Activated T-cell treated with anti-CD3 and anti-CD28 coated beads, Interleukin-2, amount 50 U/mL, for 72 hours (primary cell): ENCODE results near the gene IL20RB. TPM values are rescaled to one million over a fixed set of nuclear protein-coding genes. Genes with fewer than 3 reads are reported as not detected.

Experiments used
- ATAC-seq, 2 donors: fragments of 150-1000 bp; cut with Tn5 transposase; replicated peaks in 1 of 2; 2 replicates each; pipeline ENCODE4 v1.10.0; 2021; ENCODE audit warnings: moderate library complexity in 2 of 2, mild to moderate bottlenecking in 1 of 2
- DNase-seq, 2 donors: peaks; one replicate each; pipeline ENCODE4 v3.0.0; 2021 to 2022; ENCODE audit warnings: mixed read lengths in 1 of 2
- H3K27ac Mint-ChIP-seq: one replicate; pipeline ENCODE4 v1.8.0; 2022; ENCODE audit warnings: mild to moderate bottlenecking, moderate library complexity, mixed read lengths
- H3K27me3 Mint-ChIP-seq: one replicate; pipeline ENCODE4 v1.8.0; 2022; ENCODE audit warnings: low read depth, mixed read lengths
- H3K36me3 Mint-ChIP-seq, 2 donors: one replicate each; pipeline ENCODE4 v1.8.0; 2022; ENCODE audit warnings: mixed read lengths in 2 of 2, mild to moderate bottlenecking in 1 of 2; ENCODE audit not compliant: insufficient read depth in 2 of 2
- H3K4me1 Mint-ChIP-seq: one replicate; pipeline ENCODE4 v1.8.0; 2022; ENCODE audit warnings: low read depth, mixed read lengths
- H3K4me3 Mint-ChIP-seq, 2 donors: one replicate each; pipeline ENCODE4 v1.8.0; 2022; ENCODE audit warnings: mild to moderate bottlenecking in 2 of 2, mixed read lengths in 2 of 2, moderate library complexity in 2 of 2
- H3K9me3 Mint-ChIP-seq, 2 donors: one replicate each; pipeline ENCODE4 v1.8.0; 2022; ENCODE audit warnings: mixed read lengths in 2 of 2
- total RNA-seq, 2 donors: library from RNA; stranded (reverse); gene quantifications; one replicate each; pipeline ENCODE4 v1.2.3, GENCODE V29; 2022

The IL20RB gene
- total RNA-seq, 2 donors from 2014 or later, result 1.7 to 2.0 TPM

DNA sequence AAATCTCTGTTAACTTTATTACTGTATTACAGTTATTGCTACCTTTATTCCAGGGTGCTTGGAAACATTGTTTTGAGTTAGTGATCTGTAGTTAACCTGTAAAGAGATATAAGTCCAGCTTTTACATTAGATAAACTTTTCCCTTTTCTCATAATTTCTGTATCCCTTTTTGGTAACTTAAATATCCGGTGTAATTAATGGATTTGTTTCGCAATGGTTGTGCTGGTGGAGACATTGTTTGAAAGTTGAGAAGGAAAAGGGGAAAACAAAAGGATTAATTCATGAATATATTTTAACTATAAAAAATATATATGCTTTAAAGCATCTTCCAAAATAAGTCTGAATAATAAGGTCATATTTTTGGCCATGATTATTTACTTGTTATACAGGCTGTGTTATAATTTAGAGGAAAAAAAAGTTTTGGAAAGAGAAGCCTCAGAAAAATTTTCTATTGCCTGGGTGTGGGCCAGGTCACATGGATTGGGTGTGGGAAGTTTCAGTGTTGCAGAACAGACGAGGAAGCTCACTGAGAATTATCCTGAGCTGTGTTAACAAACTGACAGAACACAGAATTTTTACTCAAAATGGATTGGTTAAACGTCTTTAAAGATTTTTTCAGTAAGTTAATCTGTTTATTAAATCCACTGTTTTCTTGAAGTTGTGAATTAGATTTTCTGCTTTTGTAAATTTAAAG, 27.7 kb upstream of the IL20RB start:
- no peaks in the 10 kb centered on the region for H3K9me3 Mint-ChIP-seq
- ATAC-seq (no peak), DNase-seq (no peak)
- peaks cover 51% of the 10 kb centered on the region for H3K4me1 Mint-ChIP-seq
- H3K36me3 Mint-ChIP-seq, result peaks cover 4 to 24% of the 10 kb centered on the region in 2 donors
- H3K27me3 Mint-ChIP-seq, result no peaks in the 10 kb centered on the region
- H3K27ac Mint-ChIP-seq, result no peak overlapping the region
- no peak overlapping the region for H3K4me3 Mint-ChIP-seq

GRCh38 chr3:136931606-136932005, 26.2 kb upstream of the IL20RB start:
- H3K4me3 Mint-ChIP-seq, result peak overlapping the region in 1 of 2 donors; percentile 49
- H3K27ac Mint-ChIP-seq, result peak overlapping the region; percentile 52
- H3K27me3 Mint-ChIP-seq, result no peaks in the 10 kb centered on the region
- DNase-seq (no peak), ATAC-seq (peak in 1 of 2 donors; percentile 24)
- peaks cover 0 to 1% of the 10 kb centered on the region in 2 donors for H3K9me3 Mint-ChIP-seq
- peaks cover 55% of the 10 kb centered on the region for H3K4me1 Mint-ChIP-seq
- H3K36me3 Mint-ChIP-seq, result peaks cover 8 to 29% of the 10 kb centered on the region in 2 donors

- H3K4me1 Mint-ChIP-seq, result peaks cover 52% of the 10 kb centered on the region
- peak overlapping the region; percentile 95 for H3K27ac Mint-ChIP-seq
- peaks cover 0 to 4% of the 10 kb centered on the region in 2 donors for H3K9me3 Mint-ChIP-seq
- H3K27me3 Mint-ChIP-seq, result no peaks in the 10 kb centered on the region
- DNase-seq (no peak), ATAC-seq (peak; percentile 40 to 56)
- H3K36me3 Mint-ChIP-seq, result peaks cover 9 to 37% of the 10 kb centered on the region in 2 donors
- H3K4me3 Mint-ChIP-seq, result peak overlapping the region in 1 of 2 donors; percentile 16
Observed at GRCh38 chr3:136932523-136932922, 25.3 kb upstream of the IL20RB start.

DNA sequence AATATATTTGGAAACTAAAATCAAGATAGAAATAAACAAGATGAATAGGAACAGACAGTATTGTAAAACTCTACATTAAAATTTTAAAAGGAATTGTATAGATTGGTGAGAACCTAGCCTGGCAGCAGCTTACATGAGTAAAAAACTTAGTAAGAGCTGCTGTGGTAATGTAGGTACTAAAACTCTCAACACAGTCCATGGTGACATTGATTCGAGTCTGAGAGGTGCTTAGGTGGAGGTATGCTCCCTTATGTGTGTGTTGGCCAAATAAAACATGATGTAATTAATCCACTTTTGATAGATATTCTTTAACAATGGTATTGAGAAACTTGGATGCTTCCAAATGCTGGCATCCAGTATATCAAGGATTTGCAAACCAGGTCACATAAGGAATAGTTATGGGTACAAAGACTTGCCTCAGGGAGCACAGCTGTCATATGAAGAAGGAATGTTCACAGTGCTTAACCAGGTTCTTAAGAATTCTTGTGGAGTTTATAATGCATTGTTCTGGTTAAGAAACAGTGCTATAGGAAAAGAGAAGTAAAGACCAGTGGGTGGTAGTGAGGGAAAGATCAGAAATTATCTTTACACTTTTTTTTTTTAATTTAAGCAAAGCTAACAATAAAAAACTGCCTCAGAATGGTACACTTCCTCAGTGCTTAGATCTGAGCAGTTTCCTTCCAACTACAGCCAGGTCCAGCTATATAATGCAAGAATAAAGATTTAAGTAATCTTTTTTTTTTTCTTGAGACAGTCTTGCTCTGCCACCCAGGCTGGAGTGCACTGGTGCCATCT, 24.6 kb upstream of the IL20RB start:
- Mint-ChIP-seq H3K4me3 (peak overlapping the region in 1 of 2 donors; percentile 16), H3K4me1 (peaks cover 52% of the 10 kb centered on the region), H3K27me3 (no peaks in the 10 kb centered on the region), H3K36me3 (peaks cover 9 to 40% of the 10 kb centered on the region in 2 donors), H3K27ac (peak overlapping the region; percentile 95), H3K9me3 (peaks cover 0 to 4% of the 10 kb centered on the region in 2 donors)
- DNase-seq (no peak), ATAC-seq (peak; percentile 35 to 61)

DNA sequence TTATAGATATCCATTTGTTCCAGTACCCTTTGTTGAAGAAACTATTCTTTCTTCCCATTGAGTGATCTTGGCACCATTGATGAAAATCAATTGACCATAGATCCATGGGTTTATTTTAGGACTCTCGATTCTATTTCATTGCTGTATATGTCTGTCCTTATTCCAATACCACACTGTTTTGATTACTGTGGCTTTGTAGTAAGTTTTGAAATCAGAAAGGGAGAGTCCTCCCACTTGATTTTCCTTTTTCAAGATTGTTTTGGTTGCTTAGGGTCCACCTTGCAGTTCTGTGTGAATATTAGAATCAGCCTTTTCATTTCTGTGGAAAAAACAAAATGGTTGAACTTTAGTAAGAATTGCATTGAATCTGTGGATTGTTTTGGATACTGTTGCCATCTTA, 20.6 kb upstream of the IL20RB start:
- Mint-ChIP-seq H3K27ac (no peak overlapping the region), H3K9me3 (peaks cover 0 to 4% of the 10 kb centered on the region in 2 donors), H3K4me3 (no peak overlapping the region), H3K36me3 (peaks cover 7 to 33% of the 10 kb centered on the region in 2 donors), H3K4me1 (peaks cover 58% of the 10 kb centered on the region), H3K27me3 (no peaks in the 10 kb centered on the region)
- ATAC-seq, result no peak
- DNase-seq, result no peak

GRCh38 chr3:136937851-136938250, 19.9 kb upstream of the IL20RB start:
- Mint-ChIP-seq H3K27me3 (no peaks in the 10 kb centered on the region), H3K36me3 (peaks cover 7 to 33% of the 10 kb centered on the region in 2 donors), H3K4me3 (no peak overlapping the region), H3K9me3 (peaks cover 0 to 4% of the 10 kb centered on the region in 2 donors), H3K4me1 (peaks cover 58% of the 10 kb centered on the region), H3K27ac (peak overlapping the region; percentile 17)
- ATAC-seq (no peak), DNase-seq (no peak)

DNA sequence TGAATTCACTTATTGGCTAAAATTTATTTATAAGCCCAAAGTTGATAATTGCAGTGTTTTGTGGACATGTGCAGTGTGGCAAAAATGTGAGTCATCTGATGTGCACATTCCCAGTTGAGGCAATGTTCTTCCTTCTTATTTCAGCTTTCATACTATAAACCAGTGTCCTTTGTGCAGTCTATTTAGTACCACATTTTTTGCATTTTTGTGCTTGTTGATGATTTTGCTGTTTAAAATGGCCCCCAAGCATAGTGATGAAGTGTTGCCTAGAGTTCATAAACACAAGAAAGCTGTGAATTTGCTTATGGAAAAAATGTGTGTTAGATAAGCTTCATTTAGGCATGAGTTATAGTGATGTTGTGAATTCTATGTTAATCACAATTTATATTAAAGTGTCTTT, 19.4 kb upstream of the IL20RB start:
- Mint-ChIP-seq H3K27me3 (no peaks in the 10 kb centered on the region), H3K9me3 (peaks cover 0 to 4% of the 10 kb centered on the region in 2 donors), H3K36me3 (peaks cover 5 to 31% of the 10 kb centered on the region in 2 donors), H3K4me3 (peak overlapping the region in 1 of 2 donors; percentile 17), H3K4me1 (peaks cover 59% of the 10 kb centered on the region), H3K27ac (no peak overlapping the region)
- ATAC-seq (no peak), DNase-seq (no peak)

DNA sequence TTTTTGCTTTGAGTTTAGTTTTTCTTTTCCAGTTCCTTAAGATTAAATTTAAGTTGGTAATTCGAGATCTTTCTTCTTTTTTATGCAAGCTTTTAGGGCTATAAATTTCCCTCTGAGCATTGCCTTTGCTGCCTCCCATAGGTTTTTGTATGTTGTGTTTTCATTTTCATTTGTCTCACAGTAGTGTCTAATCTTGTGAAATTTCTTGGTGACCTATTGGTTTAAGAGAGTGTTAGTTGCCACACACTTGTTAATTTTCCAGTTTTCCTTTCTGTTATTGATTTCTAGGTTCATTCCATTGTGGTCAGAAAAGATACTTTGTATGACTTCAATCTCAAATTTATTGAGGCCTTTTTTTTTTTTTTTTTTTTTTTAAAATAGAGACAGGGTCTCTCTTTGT, 18.3 kb upstream of the IL20RB start:
- H3K4me1 Mint-ChIP-seq, result peaks cover 59% of the 10 kb centered on the region
- H3K9me3 Mint-ChIP-seq, result peaks cover 0 to 4% of the 10 kb centered on the region in 2 donors
- DNase-seq (no peak), ATAC-seq (no peak)
- H3K27ac Mint-ChIP-seq, result peak overlapping the region; percentile 97
- H3K36me3 Mint-ChIP-seq, result peaks cover 8 to 24% of the 10 kb centered on the region in 2 donors
- peak overlapping the region; percentile 20 to 87 for H3K4me3 Mint-ChIP-seq
- H3K27me3 Mint-ChIP-seq, result no peaks in the 10 kb centered on the region

DNA sequence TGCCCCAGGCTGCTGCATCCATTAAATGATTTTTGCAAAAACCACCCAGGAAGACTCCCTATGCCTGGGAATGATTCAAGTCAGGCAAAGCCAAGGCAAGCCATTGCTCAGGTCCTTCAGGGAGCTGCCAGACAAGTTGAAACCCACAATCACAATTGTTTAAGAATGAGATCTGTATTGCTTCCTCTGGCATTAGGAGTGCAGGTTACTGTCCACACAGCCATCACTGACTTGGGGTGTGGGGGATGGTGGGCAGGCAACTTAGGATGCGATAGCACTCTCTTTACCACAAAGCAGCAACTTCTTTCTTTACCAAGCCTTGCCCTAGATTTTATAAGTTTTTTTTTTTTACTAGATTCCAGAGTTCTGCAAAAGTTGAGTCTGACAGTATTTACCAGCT, 15.0 kb upstream of the IL20RB start:
- DNase-seq (no peak), ATAC-seq (no peak)
- Mint-ChIP-seq H3K27ac (peak overlapping the region; percentile 78), H3K4me3 (no peak overlapping the region), H3K36me3 (peaks cover 3 to 11% of the 10 kb centered on the region in 2 donors), H3K27me3 (no peaks in the 10 kb centered on the region), H3K9me3 (no peaks in the 10 kb centered on the region), H3K4me1 (peaks cover 42% of the 10 kb centered on the region)

DNA sequence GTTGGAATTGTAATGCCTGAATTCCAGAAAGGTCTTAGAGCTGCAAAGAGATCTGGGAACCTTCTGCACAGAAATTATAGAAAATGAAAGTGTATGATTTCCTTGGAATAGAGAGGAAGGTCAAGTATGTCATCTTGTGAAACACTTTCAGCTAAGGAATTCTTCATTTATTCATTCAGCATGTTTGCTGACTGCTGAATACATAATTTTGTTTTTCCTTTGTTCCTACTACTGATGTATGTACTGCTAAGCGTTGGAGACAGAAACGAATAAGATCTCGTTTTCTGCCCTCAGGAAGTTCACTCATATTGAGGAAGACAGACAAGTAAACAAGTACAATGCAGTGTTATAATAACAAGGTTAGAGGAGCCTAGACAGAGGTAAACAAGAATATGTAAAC, 14.3 kb upstream of the IL20RB start:
- Mint-ChIP-seq H3K27me3 (no peaks in the 10 kb centered on the region), H3K4me3 (peak overlapping the region in 1 of 2 donors; percentile 2), H3K9me3 (no peaks in the 10 kb centered on the region), H3K36me3 (peaks cover 3 to 8% of the 10 kb centered on the region in 2 donors), H3K4me1 (peaks cover 36% of the 10 kb centered on the region), H3K27ac (peak overlapping the region; percentile 78)
- ATAC-seq (no peak), DNase-seq (no peak)

GRCh38 chr3:136946978-136947377, 10.8 kb upstream of the IL20RB start:
- no peaks in the 10 kb centered on the region for H3K27me3 Mint-ChIP-seq
- no peak for ATAC-seq
- no peaks in the 10 kb centered on the region for H3K9me3 Mint-ChIP-seq
- H3K27ac Mint-ChIP-seq, result peak overlapping the region; percentile 36
- no peak overlapping the region for H3K4me3 Mint-ChIP-seq
- no peak for DNase-seq
- peaks cover 15% of the 10 kb centered on the region for H3K4me1 Mint-ChIP-seq
- peaks cover 3 to 7% of the 10 kb centered on the region in 2 donors for H3K36me3 Mint-ChIP-seq

GRCh38 chr3:136947477-136947876, 10.3 kb upstream of the IL20RB start:
- peaks cover 12% of the 10 kb centered on the region for H3K4me1 Mint-ChIP-seq
- ATAC-seq (no peak), DNase-seq (no peak)
- no peak overlapping the region for H3K4me3 Mint-ChIP-seq
- no peaks in the 10 kb centered on the region for H3K27me3 Mint-ChIP-seq
- no peaks in the 10 kb centered on the region for H3K9me3 Mint-ChIP-seq
- H3K36me3 Mint-ChIP-seq, result peaks cover 3 to 7% of the 10 kb centered on the region in 2 donors
- peak overlapping the region; percentile 94 for H3K27ac Mint-ChIP-seq

DNA sequence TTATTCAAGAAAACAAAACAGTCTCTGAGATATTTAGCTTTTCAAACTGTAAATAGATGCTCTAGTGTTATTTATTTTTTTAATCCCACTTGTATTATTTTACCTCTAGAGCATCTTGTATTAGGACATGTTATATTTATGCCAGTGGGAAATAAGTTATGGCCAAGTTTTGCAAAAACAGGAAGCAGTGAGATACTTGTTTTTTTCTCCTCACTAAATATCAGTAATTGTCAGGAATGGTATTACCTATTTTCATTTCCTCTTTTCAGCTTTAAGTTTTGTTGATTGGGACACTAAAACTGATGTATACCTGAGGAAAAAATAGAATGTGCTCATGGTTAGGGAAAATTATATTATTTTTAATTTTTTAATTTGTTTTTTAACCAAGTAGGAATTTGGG, 8.6 kb upstream of the IL20RB start:
- DNase-seq, result no peak
- Mint-ChIP-seq H3K27me3 (no peaks in the 10 kb centered on the region), H3K27ac (no peak overlapping the region), H3K4me1 (no peaks in the 10 kb centered on the region), H3K36me3 (peaks cover 0 to 5% of the 10 kb centered on the region in 2 donors), H3K4me3 (no peak overlapping the region), H3K9me3 (no peaks in the 10 kb centered on the region)
- no peak for ATAC-seq
